Neural crest cell (in vitro differentiated cells): ENCODE results near the gene PWWP2B. TPM values are rescaled to one million over a fixed set of nuclear protein-coding genes. Genes with fewer than 3 reads are reported as not detected.
A peak's percentile ranks its signal among the peaks of the same experiment; 100 is the strongest.

Experiments
- DNase-seq: peaks from one replicate; pipeline ENCODE4 v3.0.0; 2021; ENCODE audit warnings: low read depth, mixed read lengths, low spot score
- H3K27ac Mint-ChIP-seq: one replicate; pipeline ENCODE4 v1.8.0; 2021; ENCODE audit warnings: mild to moderate bottlenecking, mixed read lengths; ENCODE audit not compliant: unreplicated experiment
- H3K27me3 Mint-ChIP-seq: 2 replicates; pipeline ENCODE4 v1.8.0; 2021; ENCODE audit warnings: low read depth, mild to moderate bottlenecking, mixed read lengths
- H3K36me3 Mint-ChIP-seq: 2 replicates; pipeline ENCODE4 v1.8.0; 2021; ENCODE audit warnings: low read depth, mild to moderate bottlenecking, mixed read lengths
- H3K4me1 Mint-ChIP-seq: 2 replicates; pipeline ENCODE4 v1.8.0; 2021; ENCODE audit warnings: mixed read lengths
- H3K4me3 Mint-ChIP-seq: one replicate; pipeline ENCODE4 v1.8.0; 2021; ENCODE audit warnings: mild to moderate bottlenecking, mixed read lengths
- H3K9me3 Mint-ChIP-seq: 2 replicates; pipeline ENCODE4 v1.8.0; 2021; ENCODE audit warnings: mixed read lengths
- total RNA-seq: library from RNA; stranded (reverse); gene quantifications from 2 replicates; pipeline ENCODE4 v1.2.1, GENCODE V29; 2021
- TF ChIP-seq, protein P1 (sequence below): fragments of 200-600 bp; sonication (generic); conservative IDR thresholded peaks from 2 replicates; pipeline ENCODE4 v1.5.0; 2021; ENCODE audit warnings: antibody characterized with exemption, mild to moderate bottlenecking

The PWWP2B gene
- total RNA-seq, 1 donor from 2014 or later, result 14.2 TPM

DNA sequence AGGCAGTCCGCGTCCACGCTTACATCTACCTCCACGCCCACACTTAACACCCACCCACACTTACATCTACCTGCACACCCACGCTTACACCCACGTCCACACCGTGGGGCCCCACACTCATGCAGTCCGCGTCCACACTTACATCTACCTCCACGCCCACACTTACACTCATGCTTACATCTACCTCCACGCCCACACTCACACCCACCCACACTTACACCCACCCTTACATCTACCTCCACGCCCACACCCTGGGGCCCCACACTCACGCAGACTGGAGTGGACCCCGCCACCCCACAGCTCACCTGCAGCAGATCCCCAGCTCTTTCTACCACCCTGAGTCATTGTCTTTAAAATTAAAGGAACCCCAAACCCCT is 32.4 kb upstream of the PWWP2B start:
- H3K9me3 Mint-ChIP-seq, result no peaks in the 10 kb centered on the region
- no peak overlapping the region for H3K27ac Mint-ChIP-seq
- H3K27me3 Mint-ChIP-seq, result no peaks in the 10 kb centered on the region
- no peak overlapping the region for H3K4me3 Mint-ChIP-seq
- peaks cover 4% of the 10 kb centered on the region for H3K4me1 Mint-ChIP-seq
- H3K36me3 Mint-ChIP-seq, result peaks cover 20% of the 10 kb centered on the region
- DNase-seq, result no peak
- TF ChIP-seq, protein P1, sequence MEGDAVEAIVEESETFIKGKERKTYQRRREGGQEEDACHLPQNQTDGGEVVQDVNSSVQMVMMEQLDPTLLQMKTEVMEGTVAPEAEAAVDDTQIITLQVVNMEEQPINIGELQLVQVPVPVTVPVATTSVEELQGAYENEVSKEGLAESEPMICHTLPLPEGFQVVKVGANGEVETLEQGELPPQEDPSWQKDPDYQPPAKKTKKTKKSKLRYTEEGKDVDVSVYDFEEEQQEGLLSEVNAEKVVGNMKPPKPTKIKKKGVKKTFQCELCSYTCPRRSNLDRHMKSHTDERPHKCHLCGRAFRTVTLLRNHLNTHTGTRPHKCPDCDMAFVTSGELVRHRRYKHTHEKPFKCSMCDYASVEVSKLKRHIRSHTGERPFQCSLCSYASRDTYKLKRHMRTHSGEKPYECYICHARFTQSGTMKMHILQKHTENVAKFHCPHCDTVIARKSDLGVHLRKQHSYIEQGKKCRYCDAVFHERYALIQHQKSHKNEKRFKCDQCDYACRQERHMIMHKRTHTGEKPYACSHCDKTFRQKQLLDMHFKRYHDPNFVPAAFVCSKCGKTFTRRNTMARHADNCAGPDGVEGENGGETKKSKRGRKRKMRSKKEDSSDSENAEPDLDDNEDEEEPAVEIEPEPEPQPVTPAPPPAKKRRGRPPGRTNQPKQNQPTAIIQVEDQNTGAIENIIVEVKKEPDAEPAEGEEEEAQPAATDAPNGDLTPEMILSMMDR, result no peak

DNA sequence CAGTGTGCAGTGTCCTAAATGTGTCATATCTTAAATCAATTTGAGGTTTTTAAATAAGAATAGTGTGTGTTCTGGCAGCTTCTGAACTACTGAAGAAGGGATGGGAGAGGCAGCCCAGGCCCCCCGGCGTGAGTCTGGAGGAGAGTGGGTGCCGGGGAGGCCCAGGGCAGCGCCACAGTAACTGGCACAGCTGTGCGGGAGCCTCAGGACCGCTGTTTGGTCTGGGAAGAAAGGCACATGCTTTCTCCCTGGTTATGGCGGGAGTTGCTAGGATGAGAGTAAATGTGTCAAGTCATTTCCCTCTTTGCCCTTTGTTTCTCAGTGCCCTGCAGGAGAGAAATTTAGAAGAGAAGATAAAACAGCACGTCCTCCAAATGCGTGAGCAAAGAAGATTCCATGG is 31.9 kb upstream of the PWWP2B start:
- Mint-ChIP-seq H3K4me3 (no peak overlapping the region), H3K27ac (peak overlapping the region; percentile 9), H3K9me3 (no peaks in the 10 kb centered on the region), H3K4me1 (peaks cover 4% of the 10 kb centered on the region), H3K27me3 (no peaks in the 10 kb centered on the region), H3K36me3 (peaks cover 18% of the 10 kb centered on the region)
- no peak for DNase-seq
- TF ChIP-seq, protein P1, result no peak

DNA sequence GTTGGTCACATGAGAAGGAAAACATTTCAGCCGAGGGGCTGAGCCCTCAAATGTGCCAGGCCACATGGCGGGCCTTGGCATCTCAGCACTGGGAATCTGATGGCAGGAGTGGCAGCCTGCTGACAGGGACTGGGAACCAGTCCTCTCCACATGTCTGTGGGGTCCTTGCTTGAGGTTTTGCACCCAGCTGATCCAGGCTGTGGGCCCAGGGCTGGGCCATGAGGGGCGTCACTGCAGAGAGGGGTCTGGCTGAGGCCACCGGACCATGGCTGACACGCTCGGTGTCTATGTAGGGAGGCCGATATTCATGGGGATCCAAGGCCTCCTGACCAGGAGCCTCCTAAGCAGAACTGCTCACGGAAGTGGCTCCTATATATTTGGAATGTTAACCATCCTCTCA is 31.0 kb upstream of the PWWP2B start:
- Mint-ChIP-seq H3K4me3 (no peak overlapping the region), H3K27ac (no peak overlapping the region), H3K9me3 (no peaks in the 10 kb centered on the region), H3K4me1 (peaks cover 4% of the 10 kb centered on the region), H3K36me3 (peaks cover 18% of the 10 kb centered on the region), H3K27me3 (no peaks in the 10 kb centered on the region)
- TF ChIP-seq, protein P1, result no peak
- no peak for DNase-seq

DNA sequence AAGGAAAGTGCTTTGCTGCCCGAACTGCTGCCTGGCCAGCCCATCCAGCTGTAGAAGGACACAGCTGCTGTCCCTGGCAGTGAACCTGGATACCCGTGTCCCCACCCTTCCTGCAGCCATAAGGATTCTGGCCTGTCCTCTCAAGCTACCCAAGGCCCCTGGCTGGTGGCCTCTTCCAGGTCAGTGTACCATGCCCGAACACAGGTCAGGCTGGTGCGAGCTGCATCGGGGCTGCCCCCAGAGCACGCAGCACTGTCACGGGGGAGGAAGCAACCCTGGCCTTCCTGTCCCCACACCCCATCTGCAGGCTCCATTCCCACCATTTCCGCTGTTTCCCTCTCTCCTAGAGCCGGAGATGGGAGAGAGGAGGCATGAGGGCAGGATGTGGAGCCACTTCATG is 30.5 kb upstream of the PWWP2B start:
- TF ChIP-seq, protein P1, result no peak
- DNase-seq, result no peak
- no peaks in the 10 kb centered on the region for H3K27me3 Mint-ChIP-seq

DNA sequence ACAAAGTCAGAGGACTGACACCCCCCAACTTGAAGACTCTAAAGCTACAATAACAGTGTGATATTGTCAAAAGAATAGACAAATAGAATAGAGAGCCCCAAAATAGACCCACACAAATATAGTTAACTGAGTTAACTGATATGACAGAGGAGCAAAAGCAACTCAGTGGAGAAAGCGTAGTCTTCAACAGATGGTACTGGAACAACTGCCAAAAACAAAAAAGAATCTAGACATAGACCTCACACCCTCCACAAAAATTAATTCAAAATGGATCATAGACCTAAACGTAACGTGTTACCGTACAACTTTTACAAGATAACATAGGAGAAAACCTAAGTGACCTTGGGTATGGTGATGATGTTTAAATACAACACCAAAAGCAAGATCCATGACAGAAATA is 28.6 kb upstream of the PWWP2B start:
- Mint-ChIP-seq H3K4me3 (no peak overlapping the region), H3K4me1 (peaks cover 8% of the 10 kb centered on the region), H3K27me3 (no peaks in the 10 kb centered on the region), H3K27ac (no peak overlapping the region), H3K9me3 (no peaks in the 10 kb centered on the region), H3K36me3 (peaks cover 18% of the 10 kb centered on the region)
- TF ChIP-seq, protein P1, result no peak
- DNase-seq, result no peak

More for the DNA sequence above, 30.5 kb upstream of the PWWP2B start:
- no peak overlapping the region for H3K4me3 Mint-ChIP-seq
- H3K36me3 Mint-ChIP-seq, result peaks cover 18% of the 10 kb centered on the region
- H3K4me1 Mint-ChIP-seq, result peaks cover 4% of the 10 kb centered on the region
- H3K9me3 Mint-ChIP-seq, result no peaks in the 10 kb centered on the region
- no peak overlapping the region for H3K27ac Mint-ChIP-seq
